ENCODE data around the gene UHRF1.
"Not testable (repeated sequence)": the region's sequence is repeated elsewhere in the genome, so short reads cannot be mapped to it uniquely, and the experiment has no call there.

The UHRF1 gene

DNA sequence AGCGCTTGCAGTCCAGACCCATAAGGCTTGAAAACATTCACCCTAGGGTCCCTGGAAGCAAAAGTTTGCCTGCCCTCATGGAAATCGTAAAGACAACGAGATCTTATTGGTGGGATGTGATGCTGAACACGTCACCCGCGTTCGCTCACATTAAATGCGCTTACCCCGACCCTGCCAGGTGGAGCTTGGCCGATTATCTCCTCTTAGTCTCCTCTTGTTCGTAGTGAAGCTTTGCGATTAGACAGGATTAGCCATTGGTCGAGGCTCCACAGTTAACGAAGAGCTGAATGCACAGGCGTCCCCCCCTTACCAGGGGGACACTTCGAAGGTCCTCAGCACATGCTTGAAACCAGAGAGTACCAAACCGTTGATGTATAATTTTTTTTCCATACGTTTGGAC, 43.6 kb downstream of the UHRF1 start:
- no peak for FAIRE-seq
- DNase-seq (ENCODE audit: insufficient read length): no peak
- no peak for TF ChIP-seq POLR2AphosphoS5 (IDR thresholded peaks at IDR 0.05; ENCODE audit: low read depth, low read length)
- no peak for TF ChIP-seq POLR2A (IDR thresholded peaks at IDR 0.05; ENCODE audit: low read depth, low read length)
- TF ChIP-seq TAF1 (IDR thresholded peaks at IDR 0.05; ENCODE audit: borderline replicate concordance, low read depth, low read length): no peak

DNA sequence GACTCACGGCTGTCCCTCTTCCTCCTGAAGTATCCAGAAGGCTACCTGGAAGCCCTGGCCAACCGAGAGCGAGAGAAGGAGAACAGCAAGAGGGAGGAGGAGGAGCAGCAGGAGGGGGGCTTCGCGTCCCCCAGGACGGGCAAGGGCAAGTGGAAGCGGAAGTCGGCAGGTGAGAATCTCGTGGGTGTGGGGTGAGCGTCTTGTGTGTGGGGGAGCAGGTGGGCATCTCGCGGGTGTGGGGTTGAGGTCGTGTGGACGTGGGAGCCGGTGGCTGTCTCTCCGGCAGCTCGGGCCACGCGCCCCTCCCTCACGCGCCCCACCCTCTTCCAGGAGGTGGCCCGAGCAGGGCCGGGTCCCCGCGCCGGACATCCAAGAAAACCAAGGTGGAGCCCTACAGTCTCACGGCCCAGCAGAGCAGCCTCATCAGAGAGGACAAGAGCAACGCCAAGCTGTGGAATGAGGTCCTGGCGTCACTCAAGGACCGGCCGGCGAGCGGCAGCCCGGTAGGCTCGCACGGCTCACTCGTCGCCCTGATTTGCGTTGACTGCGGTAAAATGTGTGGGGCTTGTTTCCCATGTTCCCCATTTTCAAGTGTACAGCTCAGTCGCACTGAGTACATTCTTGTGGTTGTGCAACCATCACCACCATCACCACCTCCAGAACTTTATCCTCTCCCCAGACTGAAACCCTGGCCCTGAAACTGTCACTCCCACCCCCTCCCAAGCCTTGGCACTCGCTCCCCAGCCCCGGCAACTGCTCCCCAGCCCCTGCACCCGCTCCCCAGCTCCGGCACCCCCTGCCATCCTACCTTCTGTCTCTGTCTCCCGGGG, 45.2 kb downstream of the UHRF1 start:
- not testable (repeated sequence) for FAIRE-seq; DNase-seq (ENCODE audit: insufficient read length)

DNA sequence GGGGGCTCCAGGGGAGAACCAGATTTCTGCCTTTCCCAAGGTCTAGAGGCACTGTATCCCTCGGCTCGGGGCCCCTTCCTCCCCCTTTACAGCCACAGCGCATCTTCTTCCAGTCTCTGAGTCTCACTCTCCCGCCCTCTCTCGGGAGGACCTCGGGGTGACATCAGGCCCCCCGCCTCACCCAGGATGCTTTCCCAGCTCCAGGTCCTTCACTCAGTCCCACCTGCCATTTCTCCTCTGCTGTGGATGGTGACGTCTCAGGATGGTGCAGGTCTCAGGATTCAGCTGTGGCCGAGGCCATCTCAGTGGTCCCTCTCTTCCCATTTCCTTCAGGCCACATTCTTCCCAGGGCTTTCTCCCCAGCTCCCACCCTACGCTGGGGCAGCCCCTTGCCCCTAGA, 46.0 kb downstream of the UHRF1 start:
- DNase-seq (ENCODE audit: insufficient read length): no peak

DNA sequence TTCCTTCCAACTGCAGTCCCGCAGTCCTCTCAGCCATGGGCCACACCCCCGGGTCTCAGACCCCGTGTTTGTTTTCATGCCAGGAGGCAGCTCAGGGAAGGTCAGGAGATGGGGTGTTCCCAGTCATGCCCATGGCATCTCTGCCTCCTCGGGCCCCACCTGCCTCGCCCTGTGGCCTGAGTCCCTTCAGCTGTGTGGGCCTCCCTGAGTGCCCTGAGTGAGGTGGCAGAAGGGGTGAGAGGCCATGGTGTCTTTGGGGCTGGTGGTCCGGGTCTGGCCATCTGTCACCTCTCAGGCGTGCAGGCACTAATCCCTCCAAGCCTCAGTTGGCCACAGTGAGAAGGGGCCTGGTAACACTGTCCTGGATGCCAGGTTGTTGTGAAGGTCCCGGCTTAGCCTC, 48.7 kb downstream of the UHRF1 start:
- FAIRE-seq (no peak), DNase-seq (ENCODE audit: insufficient read length) (no peak)
- TF ChIP-seq POLR2A (IDR thresholded peaks at IDR 0.05; ENCODE audit: low read depth, low read length) (no peak), TAF1 (IDR thresholded peaks at IDR 0.05; ENCODE audit: borderline replicate concordance, low read depth, low read length) (no peak), POLR2AphosphoS5 (IDR thresholded peaks at IDR 0.05; ENCODE audit: low read depth, low read length) (no peak)

More for the DNA sequence above, 46.0 kb downstream of the UHRF1 start:
- TF ChIP-seq POLR2A (IDR thresholded peaks at IDR 0.05; ENCODE audit: low read depth, low read length) (no peak), TAF1 (IDR thresholded peaks at IDR 0.05; ENCODE audit: borderline replicate concordance, low read depth, low read length) (no peak), POLR2AphosphoS5 (IDR thresholded peaks at IDR 0.05; ENCODE audit: low read depth, low read length) (no peak)
- no peak for FAIRE-seq

- DNase-seq (ENCODE audit: insufficient read length): no peak
- FAIRE-seq: no peak
- TF ChIP-seq TAF1 (IDR thresholded peaks at IDR 0.05; ENCODE audit: borderline replicate concordance, low read depth, low read length): no peak
- no peak for TF ChIP-seq POLR2A (IDR thresholded peaks at IDR 0.05; ENCODE audit: low read depth, low read length)
- no peak for TF ChIP-seq POLR2AphosphoS5 (IDR thresholded peaks at IDR 0.05; ENCODE audit: low read depth, low read length)
These were observed 52.9 kb downstream of the UHRF1 start for GRCh38 chr19:4962085-4962619.

- no peak for FAIRE-seq
These were observed 55.8 kb downstream of the UHRF1 start for GRCh38 chr19:4965061-4965460.

GRCh38 chr19:4966591-4966990, 57.3 kb downstream of the UHRF1 start:
- no peak for FAIRE-seq
- TF ChIP-seq TAF1 (IDR thresholded peaks at IDR 0.05; ENCODE audit: borderline replicate concordance, low read depth, low read length): no peak
- no peak for TF ChIP-seq POLR2AphosphoS5 (IDR thresholded peaks at IDR 0.05; ENCODE audit: low read depth, low read length)
- no peak for TF ChIP-seq POLR2A (IDR thresholded peaks at IDR 0.05; ENCODE audit: low read depth, low read length)
- no peak for DNase-seq (ENCODE audit: insufficient read length)

More at GRCh38 chr19:4965061-4965460, 55.8 kb downstream of the UHRF1 start:
- DNase-seq (ENCODE audit: insufficient read length): no peak
- TF ChIP-seq TAF1 (IDR thresholded peaks at IDR 0.05; ENCODE audit: borderline replicate concordance, low read depth, low read length) (no peak), POLR2A (IDR thresholded peaks at IDR 0.05; ENCODE audit: low read depth, low read length) (no peak), POLR2AphosphoS5 (IDR thresholded peaks at IDR 0.05; ENCODE audit: low read depth, low read length) (no peak)

GRCh38 chr19:4967738-4968461, 58.6 kb downstream of the UHRF1 start:
- TF ChIP-seq POLR2A (IDR thresholded peaks at IDR 0.05; ENCODE audit: low read depth, low read length): no peak
- no peak for TF ChIP-seq POLR2AphosphoS5 (IDR thresholded peaks at IDR 0.05; ENCODE audit: low read depth, low read length)
- TF ChIP-seq TAF1 (IDR thresholded peaks at IDR 0.05; ENCODE audit: borderline replicate concordance, low read depth, low read length): 0 out of 2 replicates have a peak, but pooled peaks have one; percentile 8
- FAIRE-seq: no peak
- no peak for DNase-seq (ENCODE audit: insufficient read length)

- TF ChIP-seq TAF1 (IDR thresholded peaks at IDR 0.05; ENCODE audit: borderline replicate concordance, low read depth, low read length) (peak; percentile 64; the same call in 1 of the 2 replicates), POLR2A (IDR thresholded peaks at IDR 0.05; ENCODE audit: low read depth, low read length) (peak; percentile 97), POLR2AphosphoS5 (IDR thresholded peaks at IDR 0.05; ENCODE audit: low read depth, low read length) (peak; percentile 75)
- FAIRE-seq (peak; percentile 99), DNase-seq (ENCODE audit: insufficient read length) (peak; percentile 99)
These were observed 59.4 kb downstream of the UHRF1 start, which contains the start of gene KDM4B for GRCh38 chr19:4968462-4969291. Gene KDM4B, plus strand, starts transcription at chr19:4969113. Its CDS starts 63,778 bp downstream, at chr19:5032891.

DNA sequence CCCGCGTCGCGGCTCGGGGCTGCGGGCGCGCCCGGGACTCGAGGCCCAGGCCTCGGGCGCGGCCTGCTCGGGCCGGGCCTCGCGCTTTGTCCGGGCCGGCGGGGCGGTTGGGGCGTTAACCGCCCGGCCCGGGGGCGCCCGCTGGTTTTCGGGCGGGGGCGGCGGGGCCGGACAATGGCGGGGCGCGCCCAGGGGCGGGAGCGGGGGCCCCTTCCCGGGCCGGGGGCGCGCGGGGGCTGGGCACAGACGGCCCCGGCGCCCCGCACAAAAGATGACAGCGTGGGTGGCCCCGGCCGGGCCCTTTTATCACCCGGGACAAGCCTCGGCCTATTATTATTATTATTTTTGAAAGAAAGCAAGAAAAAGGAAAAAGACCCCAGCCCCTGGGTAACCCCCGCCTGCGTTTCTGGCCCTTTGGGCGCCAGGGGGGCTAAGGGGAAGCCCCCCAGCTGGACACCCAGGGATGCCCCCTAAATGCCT, 60.0 kb downstream of the UHRF1 start:
- FAIRE-seq (no peak), DNase-seq (ENCODE audit: insufficient read length) (no peak)
- no peak for TF ChIP-seq POLR2AphosphoS5 (IDR thresholded peaks at IDR 0.05; ENCODE audit: low read depth, low read length)
- no peak for TF ChIP-seq POLR2A (IDR thresholded peaks at IDR 0.05; ENCODE audit: low read depth, low read length)
- no peak for TF ChIP-seq TAF1 (IDR thresholded peaks at IDR 0.05; ENCODE audit: borderline replicate concordance, low read depth, low read length)
